Thoracic aorta (tissue), 2 donors: ENCODE results near the gene HINT3. TPM values are rescaled to one million over a fixed set of nuclear protein-coding genes. Genes with fewer than 3 reads are reported as not detected.

ENCODE experiments used
- total RNA-seq, 2 donors: library from RNA; depleted of rRNA; stranded (reverse); fragments of >200 nt; gene quantifications; one replicate each; pipeline versions ENCODE4 v1.1.0 to v1.2.3, GENCODE V29; 2016

The HINT3 gene
- total RNA-seq, 2 donors from 2014 or later = 18.4 to 23.1 TPM

Other genes with a start within 250 kb of the HINT3 start
- 10 to 100 TPM; 26.5 to 40.9 TPM for gene HEY2, start 207.1 kb upstream of the HINT3 start, total RNA-seq
- gene NCOA7, start 165.8 kb upstream of the HINT3 start, total RNA-seq = 10 to 100 TPM; 29.6 to 87.1 TPM
- gene TRMT11, start 29.8 kb downstream of the HINT3 start, total RNA-seq = 10 to 100 TPM; 33.6 to 54.0 TPM